ENCODE data around the gene RAPGEFL1. TPM values are rescaled to one million over a fixed set of nuclear protein-coding genes. Genes with fewer than 3 reads are reported as not detected.
"Not testable (repeated sequence)": the region's sequence is repeated elsewhere in the genome, so short reads cannot be mapped to it uniquely, and the experiment has no call there.

RAPGEFL1 gene, protein sequence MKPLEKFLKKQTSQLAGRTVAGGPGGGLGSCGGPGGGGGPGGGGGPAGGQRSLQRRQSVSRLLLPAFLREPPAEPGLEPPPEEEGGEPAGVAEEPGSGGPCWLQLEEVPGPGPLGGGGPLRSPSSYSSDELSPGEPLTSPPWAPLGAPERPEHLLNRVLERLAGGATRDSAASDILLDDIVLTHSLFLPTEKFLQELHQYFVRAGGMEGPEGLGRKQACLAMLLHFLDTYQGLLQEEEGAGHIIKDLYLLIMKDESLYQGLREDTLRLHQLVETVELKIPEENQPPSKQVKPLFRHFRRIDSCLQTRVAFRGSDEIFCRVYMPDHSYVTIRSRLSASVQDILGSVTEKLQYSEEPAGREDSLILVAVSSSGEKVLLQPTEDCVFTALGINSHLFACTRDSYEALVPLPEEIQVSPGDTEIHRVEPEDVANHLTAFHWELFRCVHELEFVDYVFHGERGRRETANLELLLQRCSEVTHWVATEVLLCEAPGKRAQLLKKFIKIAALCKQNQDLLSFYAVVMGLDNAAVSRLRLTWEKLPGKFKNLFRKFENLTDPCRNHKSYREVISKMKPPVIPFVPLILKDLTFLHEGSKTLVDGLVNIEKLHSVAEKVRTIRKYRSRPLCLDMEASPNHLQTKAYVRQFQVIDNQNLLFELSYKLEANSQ
- polyA plus RNA-seq (ENCODE audit: insufficient read length in 4 of 4) = 10 to 100 TPM in 2 of 4 donors, 1 to 10 TPM in 2; 6.1 to 14.4 (median 10.0) TPM

DNA sequence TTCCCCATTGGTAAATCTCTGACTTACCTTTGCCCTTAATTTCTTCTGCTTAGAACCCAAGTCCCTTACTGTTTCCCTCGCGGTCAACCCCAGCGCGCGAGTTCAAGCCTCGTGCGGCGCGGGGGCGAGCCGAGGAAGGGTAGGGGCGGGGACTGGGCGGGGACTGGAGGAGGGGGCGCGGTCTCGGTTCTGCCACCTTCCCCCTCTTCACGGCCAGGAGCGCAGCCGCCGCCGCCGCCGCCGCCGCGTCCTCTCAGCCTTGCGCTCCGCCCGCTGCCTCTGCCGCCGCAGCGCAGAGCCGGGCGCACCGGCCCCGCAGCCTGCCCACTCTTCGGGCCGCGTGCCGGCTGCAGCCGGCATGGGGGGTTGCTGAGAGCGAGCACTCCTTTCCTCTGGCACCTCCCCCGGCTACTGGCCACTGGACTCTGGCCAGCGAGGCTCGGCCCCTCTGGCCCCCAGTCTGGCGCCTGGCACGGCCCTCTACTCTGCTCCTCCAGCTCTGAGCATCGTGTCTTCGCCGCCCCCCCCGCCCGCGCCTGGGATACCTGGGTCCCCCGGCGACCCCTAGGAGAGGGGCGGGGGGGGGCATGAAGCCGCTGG is at the start of gene RAPGEFL1:
RAPGEFL1 (plus strand) TSS at position 196 of the 600 bp plus-strand sequence; CDS start at position 588, 392 bp downstream.
- peak in 1 of 4 donors; percentile 46 for DNase-seq (ENCODE audit: low read depth in 4 of 4, low spot score in 3 of 4)

DNA sequence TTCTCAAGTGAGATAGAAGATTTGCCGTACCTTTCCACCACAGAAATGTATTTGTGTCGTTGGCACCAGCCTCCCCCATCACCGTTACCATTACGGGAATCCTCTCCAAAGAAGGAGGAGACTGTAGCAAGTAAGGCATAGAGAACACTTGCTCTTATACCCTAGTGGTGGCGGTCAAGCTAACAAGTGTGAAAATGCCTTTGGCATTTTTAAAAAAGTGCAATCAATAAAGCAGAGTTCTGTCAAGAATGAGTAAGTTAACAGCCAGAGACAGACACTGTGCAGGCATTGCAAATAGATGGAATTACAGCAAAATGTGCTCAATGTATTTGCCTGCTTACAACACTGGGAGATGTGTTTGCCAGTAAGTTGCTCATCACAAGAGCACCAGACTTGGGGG is 47.8 kb upstream of the RAPGEFL1 start:
- no peak for DNase-seq (ENCODE audit: low read depth in 4 of 4, low spot score in 3 of 4)

DNA sequence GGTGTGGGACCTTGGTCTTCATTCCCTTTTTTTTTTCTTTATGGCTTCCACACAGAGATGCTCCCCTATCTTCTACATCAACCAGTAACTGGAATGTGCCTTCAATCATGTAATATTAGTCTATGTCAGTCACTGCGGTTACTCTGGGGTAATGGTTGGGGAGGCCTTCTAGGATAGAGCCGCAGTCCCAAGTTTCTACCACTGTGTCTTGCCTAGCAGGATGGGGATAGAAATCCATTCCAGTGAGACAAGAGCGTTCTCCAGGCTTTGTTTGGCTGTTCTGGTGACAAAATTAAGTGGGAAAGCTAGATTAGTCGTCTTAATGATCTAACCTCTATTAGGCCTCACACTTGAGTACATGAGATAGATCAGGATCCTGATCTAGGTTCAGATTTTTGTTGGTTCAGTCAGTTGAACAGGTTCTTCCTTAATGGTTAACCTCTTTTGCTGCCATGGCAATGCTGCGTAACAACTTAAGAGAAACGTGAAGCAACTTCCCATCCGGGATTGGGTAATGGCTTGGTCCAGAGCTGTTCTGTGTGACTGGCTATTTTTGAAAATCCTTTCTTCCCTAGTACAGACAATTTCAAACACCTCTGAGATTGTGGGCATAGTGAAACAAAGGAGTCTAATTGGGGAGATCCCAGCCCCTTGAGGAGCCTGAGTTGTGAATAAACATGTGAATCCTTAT is 46.8 kb upstream of the RAPGEFL1 start:
- no peak for DNase-seq (ENCODE audit: low read depth in 4 of 4, low spot score in 3 of 4)

DNA sequence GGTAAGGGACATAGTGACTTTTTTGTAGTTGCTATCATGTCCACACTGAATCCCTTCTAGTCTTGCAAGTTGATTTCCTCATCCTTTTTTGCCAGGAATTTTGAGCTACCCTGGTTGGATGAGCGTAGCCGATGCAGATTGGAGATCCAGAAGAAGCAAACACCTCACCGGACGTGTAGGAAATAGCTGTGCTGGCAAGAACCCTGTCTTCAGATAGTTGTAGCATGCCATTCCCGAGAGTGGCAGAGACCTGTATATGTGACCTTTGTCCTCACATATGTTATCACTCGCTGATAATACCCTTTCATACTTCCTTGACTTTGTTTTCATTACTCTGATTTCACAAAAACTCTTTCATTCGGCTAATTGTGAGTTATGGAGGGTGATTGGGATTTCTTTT is 43.1 kb upstream of the RAPGEFL1 start:
- DNase-seq (ENCODE audit: low read depth in 4 of 4, low spot score in 3 of 4) = no peak

- DNase-seq (ENCODE audit: low read depth in 4 of 4, low spot score in 3 of 4) = no peak
These were observed 41.5 kb upstream of the RAPGEFL1 start for GRCh38 chr17:40135817-40136216.

DNA sequence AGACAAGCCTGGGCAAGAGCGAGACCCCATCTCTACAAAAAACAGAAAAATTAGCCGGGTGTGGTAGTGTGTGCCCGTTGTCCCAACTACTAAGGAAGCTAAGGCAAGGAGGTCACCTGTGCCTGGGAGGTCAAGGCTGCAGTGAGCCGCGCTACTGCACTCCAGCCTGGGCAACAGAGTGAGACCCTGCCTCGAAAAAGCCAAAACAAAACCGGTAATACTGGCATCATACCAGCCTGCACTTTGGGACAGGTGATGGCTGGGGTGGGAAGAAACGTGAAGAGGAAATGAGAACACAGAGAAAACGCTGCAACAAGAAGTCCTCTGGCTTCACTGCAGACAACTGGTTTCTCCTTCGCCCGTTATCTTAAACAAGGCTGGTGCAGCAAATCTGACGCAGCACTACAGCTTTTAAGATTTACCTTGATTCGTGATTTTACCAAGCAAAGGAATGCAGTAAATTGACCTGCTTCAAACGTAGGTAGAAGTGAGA is 37.7 kb upstream of the RAPGEFL1 start:
- DNase-seq (ENCODE audit: low read depth in 4 of 4, low spot score in 3 of 4) = no peak

DNA sequence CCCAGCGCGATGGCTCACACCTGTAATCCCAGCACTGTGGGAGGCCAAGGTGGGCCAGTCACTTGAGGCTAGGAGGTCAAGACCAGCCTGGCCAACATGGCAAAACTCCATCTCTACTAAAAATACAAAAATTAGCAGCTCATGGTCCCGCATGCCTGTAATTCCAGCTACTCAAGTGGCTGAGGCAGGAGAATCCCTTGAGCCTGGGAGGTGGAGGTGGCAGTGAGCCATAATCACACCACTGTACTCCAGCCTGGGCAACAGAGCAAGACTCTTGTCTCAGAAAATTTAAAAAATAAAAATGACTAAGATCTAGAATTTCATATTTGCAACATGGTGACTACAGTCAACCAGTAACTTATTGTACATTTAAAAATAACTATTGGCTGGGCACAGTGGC is 34.1 kb upstream of the RAPGEFL1 start:
- DNase-seq (ENCODE audit: low read depth in 4 of 4, low spot score in 3 of 4) = not testable (repeated sequence)

GRCh38 chr17:40145476-40145875 is 31.8 kb upstream of the RAPGEFL1 start:
- no peak for DNase-seq (ENCODE audit: low read depth in 4 of 4, low spot score in 3 of 4)

GRCh38 chr17:40148527-40148926 is 28.7 kb upstream of the RAPGEFL1 start:
- DNase-seq (ENCODE audit: low read depth in 4 of 4, low spot score in 3 of 4) = no peak

DNA sequence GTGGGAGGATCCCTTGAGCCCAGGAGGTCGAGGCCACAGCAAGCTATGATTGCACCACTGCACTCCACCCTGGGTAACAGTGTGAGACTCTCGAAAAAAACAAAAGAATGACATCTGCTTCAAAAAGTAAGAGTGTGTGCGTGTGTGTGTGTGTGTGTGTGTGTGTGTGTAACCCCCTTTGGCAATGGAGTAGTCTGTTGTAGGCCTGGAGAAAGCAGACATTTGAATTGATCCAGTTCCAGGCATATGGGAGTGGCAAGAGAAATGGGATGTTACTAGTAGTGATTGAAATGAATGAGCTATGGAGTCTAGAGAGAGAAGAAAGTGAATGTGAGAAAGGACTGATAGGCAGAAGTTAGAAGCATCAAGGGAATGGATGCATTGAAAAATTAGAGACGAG is 27.0 kb upstream of the RAPGEFL1 start:
- DNase-seq (ENCODE audit: low read depth in 4 of 4, low spot score in 3 of 4) = no peak

- no peak for DNase-seq (ENCODE audit: low read depth in 4 of 4, low spot score in 3 of 4)
These were observed 25.8 kb upstream of the RAPGEFL1 start for GRCh38 chr17:40151414-40151963.

GRCh38 chr17:40153603-40154236 is 23.6 kb upstream of the RAPGEFL1 start:
- no peak for DNase-seq (ENCODE audit: low read depth in 4 of 4, low spot score in 3 of 4)

- DNase-seq (ENCODE audit: low read depth in 4 of 4, low spot score in 3 of 4) = no peak
These were observed 19.3 kb upstream of the RAPGEFL1 start for GRCh38 chr17:40157973-40158372.

DNA sequence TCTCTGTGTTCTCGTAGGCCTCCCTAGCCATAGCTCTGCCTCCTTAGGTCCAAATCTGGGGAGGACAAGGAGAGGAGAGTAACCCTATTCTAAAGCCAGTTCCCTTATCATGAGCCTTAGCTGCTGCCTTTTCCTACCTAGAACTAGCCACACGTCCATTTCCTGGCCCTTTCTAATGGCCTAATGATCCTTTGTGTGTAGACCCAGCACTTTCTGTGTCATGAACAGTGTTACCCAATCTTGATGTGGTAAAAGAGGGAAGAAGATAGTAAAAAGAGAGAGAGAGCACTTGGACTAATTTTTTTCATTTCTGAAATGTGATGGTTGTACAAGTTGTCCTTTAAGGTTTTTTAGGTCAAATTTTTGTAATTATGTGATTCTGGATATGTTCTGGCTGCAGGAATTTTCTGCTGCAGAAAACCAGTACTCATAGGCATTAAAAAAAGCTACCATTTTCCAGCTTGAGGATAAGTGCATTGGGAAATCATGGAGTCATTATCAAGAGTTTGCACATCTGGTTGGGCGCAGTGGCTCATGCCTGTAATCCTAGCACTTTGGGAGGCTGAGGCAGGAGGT is 18.7 kb upstream of the RAPGEFL1 start:
- DNase-seq (ENCODE audit: low read depth in 4 of 4, low spot score in 3 of 4) = no peak

GRCh38 chr17:40159456-40159855 is 17.8 kb upstream of the RAPGEFL1 start:
- no peak for DNase-seq (ENCODE audit: low read depth in 4 of 4, low spot score in 3 of 4)

GRCh38 chr17:40167685-40168261 is 9.5 kb upstream of the RAPGEFL1 start:
- DNase-seq (ENCODE audit: low read depth in 4 of 4, low spot score in 3 of 4) = no peak

- DNase-seq (ENCODE audit: low read depth in 4 of 4, low spot score in 3 of 4) = no peak
These were observed 8.9 kb upstream of the RAPGEFL1 start for GRCh38 chr17:40168262-40168832.

GRCh38 chr17:40170325-40170724 is 6.9 kb upstream of the RAPGEFL1 start:
- no peak for DNase-seq (ENCODE audit: low read depth in 4 of 4, low spot score in 3 of 4)

- DNase-seq (ENCODE audit: low read depth in 4 of 4, low spot score in 3 of 4) = no peak
These were observed 5.5 kb upstream of the RAPGEFL1 start for GRCh38 chr17:40171750-40172149.
